MV-4-11 (cell line): ENCODE measurements around the gene OGFOD2.
A peak's percentile ranks its signal among the peaks of the same experiment; 100 is the strongest.

Experiments used
- DNase-seq: peaks from one replicate; lab custom pipeline; 2025; lab: John Stamatoyannopoulos, UW

OGFOD2 gene

DNA sequence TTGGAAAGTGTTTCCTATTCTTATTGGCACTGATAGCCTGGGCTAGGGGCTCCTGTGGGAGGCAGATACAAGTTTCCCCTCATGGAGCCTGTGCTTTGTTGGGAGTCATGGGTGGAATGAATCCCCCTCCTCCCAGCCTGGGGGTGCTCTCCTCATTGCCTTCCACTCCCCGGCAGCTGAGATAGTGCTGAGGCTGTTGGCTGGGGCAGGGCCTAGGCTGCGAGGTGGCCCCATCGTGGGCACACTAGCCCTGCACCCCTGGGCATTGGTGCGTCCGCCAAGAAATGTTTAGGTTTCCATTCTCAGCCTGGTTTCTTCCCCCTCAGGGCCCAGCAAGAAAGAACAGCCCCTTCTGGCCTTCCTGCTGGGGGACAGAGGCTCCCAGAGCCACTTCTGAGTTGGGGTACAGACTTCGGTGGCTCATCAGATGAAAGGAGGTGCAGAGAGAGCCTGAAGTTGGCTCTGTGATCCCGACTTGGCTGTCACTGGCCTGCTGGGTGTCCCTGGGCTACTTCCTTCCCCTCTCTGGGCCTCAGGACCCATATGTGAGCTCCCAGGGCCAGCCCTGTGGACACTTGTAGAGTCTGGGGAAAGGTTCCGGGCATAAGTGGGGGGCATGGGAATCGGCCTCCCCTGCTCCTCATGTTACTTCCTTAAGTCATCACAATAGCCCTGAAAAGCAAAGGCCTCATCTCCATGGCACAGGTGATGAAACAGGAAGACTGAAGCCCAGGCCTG, 2.8 kb downstream of the OGFOD2 start:
- DNase-seq = no peak

DNA sequence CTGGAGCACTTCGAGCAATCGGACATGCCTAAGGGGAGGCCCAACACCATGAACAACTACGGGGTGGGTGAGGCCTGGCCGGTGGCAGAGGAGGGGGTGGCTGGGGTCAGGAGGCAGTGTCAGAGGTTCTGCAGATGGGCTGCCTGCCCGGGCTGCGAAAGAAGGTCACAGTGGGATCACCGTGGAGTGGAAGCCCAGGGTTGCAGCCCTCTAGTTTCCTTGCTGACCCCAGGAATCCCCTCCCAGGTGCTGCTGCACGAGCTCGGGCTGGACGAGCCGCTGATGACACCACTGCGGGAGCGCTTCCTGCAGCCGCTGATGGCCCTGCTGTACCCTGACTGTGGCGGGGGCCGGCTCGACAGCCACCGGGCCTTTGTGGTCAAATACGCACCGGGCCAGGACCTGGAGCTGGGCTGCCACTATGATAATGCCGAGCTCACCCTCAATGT, 3.5 kb downstream of the OGFOD2 start:
- no peak for DNase-seq

DNA sequence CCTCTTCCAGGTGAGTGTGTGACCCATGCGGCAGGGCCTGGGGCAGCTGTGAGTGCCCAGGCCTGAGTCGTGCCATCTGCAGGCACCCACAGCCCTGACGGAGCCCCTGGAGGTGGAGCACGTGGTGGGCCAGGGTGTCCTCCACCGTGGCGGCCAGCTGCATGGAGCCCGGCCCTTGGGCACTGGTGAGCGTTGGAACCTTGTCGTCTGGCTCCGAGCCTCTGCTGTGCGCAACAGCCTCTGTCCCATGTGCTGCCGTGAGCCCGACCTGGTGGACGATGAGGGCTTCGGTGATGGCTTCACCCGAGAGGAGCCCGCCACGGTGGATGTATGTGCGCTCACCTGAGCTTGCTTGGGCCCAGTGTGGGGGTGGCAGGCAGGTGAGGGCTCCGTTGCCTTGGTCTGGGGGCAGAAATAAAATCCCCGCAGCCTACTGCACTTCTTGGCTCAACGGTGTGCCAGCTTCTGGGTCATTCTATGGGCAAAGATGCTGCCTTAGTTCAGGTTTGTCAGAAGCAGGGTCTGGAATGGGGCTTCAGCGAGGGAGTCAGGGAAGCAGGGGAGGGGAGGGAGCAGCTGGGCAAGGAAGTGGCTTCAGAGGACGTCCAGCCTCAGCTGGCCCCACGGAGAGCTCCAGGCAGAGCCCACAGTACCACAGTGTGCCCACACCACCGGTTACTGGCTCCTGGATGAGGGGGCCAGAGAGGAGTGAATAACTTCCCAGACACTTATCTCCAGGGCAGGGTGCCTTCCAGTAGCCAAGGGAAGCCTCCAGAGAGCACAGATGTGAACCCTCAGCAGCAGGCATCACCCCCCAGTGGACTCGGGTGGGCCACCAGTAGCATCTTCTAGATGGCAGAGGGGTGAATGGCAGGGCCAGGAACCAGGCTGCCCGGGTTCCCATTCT, 4.2 kb downstream of the OGFOD2 start:
- no peak for DNase-seq

DNA sequence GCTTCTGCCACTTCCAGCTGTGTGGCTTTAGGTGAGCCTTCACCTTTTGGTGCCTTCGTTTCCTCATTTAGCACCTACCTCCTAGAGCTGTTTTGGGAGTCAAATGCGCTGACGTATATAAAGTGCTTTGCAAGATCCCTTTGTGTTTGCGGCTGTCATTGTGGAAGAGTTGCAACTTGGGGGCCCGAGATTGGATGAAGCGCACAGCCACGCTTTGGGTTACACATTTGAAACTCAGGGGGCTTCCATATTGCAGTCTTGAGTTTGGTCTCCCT, 4.8 kb downstream of the OGFOD2 start:
- DNase-seq = no peak

DNA sequence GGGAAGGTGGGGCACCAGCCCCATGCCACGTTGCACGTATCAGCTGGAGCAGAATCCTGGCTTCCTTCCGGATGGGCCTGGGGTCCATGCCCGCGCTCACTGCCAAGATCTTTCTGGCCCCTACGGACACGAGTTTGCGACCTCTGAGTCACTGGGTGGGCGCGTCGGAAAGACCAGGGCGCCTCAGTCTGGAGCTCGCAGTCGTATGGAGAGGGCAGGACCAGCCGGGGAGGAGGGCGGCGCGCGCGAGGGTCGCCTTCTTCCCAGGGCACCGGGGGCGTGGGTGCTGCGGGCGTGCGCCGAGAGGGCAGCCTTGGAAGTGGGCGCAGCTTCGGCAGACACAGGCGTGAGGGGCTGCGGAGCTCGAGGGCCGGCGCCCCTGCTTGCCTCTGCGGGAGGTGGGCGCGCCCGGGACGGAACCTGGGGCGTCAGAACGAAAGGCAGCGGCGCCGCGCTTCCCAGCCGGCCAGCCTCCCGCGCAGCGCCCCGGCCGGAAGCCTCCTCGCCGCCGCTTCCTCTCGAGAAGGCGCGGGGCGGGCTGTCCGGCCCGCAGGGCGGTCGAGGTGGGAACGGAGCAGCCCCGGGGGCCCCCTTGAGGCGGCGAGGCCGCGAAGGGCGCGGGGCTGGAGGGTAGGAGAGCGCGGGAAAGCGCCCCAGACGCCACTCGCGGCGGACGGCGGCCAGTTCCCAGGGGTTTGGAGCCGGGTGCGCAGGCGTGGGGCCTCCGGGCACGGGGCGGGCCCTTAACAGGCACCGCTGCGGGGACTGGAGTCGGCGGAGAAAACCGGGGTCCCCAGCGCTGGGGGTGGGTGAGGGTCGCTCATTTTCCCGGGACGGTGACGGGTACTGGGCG, 5.4 kb downstream of the OGFOD2 start, which contains the start of gene ARL6IP4:
ARL6IP4 (plus strand) TSS at position 499 of the 853 bp plus-strand sequence. CDS start 459 bp downstream, outside the sequence.
- peak; percentile 29 for DNase-seq

DNA sequence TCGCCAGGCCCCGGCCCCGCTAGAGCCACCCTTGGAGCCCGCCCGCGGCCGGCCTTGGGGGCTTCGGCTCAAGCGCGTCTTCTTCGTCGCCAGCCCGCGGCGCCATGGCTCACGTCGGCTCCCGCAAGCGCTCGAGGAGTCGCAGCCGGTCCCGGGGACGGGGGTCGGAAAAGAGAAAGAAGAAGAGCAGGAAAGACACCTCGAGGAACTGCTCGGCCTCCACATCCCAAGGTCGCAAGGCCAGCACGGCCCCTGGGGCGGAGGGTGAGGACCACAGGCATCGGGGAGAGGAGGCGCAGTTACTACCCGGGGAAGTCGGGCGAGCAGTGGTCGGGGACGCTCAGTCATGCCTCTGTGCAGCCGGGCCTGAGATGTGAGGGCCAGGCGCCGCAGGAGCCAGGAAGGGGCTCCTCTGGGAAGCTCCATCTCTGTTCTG, 6.0 kb downstream of the OGFOD2 start:
- no peak for DNase-seq

DNA sequence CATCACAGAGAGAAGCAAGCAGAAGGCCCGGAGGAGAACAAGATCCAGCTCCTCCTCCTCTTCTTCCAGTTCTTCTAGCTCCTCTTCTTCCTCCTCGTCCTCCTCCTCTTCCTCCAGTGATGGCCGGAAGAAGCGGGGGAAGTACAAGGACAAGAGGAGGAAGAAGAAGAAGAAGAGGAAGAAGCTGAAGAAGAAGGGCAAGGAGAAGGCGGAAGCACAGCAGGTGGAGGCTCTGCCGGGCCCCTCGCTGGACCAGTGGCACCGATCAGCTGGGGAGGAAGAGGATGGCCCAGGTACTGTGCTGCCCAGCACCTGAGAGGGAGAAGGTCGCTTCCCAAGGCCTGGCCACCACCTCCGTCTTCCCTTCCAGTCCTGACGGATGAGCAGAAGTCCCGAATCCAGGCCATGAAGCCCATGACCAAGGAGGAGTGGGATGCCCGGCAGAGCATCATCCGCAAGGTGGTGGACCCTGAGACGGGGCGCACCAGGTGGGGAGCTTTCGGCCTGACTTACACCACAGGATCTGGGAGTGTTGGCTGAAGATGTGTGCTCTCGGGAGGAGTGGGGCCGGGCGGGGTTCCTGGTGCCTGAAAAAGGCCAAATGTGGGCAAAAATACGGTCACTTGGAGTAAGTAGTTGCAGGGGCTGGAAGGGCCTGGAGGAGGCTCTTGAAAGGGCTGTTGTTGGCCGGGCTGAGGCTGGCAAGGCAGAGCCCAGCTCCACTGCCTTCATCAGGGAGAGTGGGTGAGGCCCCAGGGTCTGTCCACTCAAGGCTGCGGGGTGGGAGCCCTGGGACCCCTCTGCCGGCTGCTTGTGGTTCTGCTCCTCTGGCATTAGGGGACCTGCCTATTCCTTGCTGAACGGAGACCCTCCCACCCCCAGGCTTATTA, 6.8 kb downstream of the OGFOD2 start:
- DNase-seq = peak; percentile 27

DNA sequence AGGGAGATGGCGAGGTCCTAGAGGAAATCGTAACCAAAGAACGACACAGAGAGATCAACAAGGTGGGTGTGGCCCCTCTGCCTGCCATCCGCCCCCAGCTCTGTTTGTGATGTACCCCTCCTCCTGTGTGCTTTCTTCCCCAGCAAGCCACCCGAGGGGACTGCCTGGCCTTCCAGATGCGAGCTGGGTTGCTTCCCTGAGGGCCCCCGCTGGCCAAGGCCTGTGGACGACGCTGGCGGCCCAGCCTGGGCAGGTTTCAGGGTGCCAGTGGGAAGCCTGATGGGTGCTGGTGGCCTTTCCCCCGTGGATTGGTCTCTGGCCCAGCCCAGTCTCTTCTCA, 7.4 kb downstream of the OGFOD2 start:
- DNase-seq = no peak

DNA sequence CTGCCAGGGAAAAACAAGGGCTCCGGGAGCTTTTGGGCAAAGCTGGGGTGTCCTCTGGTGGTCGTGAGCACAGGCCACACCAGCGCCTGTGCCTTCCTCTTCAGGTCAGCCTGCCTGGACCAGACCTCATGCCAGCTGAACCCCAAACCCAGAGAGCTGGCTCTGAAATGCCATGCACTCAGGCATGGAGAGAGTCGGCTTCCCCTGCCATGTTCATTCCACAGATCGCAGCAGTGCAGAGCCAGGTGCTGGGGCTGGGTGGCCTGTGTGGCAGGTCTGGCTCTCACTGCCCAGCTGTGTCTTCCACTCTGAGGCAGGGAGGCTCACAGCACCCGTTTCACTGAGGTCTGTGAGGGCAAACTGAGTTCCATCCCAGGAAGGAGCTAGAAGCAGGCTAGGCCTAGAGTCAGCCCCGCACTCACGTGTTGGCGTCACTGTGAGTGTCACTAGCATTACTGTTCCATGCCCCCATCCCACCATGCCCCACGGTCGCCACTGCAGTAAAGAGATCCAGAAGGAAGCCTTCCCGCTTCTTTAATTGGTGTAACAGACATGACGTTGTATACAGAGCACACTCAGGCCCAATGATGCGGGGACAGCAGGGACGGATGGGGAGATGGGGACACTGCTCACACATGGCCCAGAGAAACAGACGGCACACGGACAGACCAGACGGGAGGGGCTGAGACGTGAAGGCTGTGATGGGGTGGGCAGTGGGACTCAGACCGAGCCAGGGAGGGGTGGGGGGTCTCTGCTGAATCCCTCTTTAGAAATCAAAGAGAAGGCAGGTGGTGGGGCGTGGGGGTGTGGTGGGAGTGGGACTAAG, 8.1 kb downstream of the OGFOD2 start:
- no peak for DNase-seq

DNA sequence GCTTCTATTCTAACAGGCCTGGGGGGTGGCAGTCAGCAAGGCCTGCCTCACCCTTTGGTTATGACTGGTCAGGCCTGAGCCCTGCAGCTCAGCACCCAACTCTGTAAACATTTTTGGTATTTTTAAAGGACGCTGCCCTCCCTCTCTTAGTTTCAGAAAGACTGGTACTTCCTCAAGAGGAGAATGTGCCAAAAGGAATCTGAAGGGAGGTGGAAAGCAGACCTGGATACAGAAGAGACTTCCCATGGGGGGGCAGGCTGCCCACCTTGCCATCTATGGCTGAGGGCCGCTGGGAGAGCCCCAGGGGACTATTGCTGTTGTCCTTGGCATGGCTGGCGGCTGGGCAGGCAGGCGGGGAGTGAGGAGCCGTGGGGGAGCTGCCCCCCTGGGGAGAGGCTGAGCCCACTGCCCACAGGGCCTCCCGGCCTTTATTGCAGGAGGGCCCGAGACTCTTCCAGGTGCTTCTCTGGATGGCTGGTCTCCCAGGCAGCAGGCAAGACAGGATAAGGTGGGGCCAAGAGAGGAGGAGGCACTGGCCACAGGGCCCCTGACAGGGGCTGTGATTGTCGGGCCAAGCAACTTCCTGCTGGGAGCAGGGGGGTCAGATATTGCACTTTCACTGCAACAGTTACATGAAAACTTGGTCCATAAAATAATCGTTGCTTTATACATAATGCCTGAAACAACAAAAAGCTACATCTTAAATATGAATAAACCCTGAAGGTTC, 8.9 kb downstream of the OGFOD2 start:
- DNase-seq = no peak

DNA sequence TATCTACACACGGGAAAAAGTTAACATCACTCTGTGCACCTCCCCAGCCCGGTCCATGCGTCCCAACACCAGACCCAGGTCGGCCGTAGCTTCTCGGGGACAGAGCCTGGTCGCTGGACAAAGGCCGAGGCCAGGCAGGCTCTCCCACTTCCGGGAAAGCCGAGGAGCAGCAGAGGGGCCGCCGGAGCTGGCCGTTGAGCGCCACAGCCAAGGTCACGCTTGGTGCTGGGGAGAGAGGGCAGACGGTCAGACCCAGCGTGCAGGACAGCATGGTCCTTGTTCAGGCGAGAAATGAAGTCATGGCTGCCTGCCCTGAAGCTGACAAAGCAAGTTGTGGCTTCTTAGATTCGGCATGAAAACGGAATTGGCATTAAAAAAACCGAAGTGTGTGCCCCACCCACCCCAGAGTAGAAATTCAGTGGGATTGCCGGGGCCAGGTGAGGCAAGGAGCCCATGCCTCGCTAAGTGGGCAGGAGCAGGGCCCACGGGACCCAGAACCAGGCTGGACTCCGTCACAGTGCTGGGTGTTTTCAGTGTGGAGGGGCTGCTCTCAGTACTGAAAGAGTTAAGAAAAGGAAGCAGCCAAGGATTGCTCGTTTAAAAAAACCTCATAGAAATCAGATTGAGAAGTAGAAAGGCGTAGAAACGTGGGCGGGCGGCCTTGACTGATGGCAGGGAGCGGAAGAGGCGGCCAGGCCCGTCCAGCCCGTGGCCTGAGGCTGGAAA, 9.7 kb downstream of the OGFOD2 start:
- no peak for DNase-seq

DNA sequence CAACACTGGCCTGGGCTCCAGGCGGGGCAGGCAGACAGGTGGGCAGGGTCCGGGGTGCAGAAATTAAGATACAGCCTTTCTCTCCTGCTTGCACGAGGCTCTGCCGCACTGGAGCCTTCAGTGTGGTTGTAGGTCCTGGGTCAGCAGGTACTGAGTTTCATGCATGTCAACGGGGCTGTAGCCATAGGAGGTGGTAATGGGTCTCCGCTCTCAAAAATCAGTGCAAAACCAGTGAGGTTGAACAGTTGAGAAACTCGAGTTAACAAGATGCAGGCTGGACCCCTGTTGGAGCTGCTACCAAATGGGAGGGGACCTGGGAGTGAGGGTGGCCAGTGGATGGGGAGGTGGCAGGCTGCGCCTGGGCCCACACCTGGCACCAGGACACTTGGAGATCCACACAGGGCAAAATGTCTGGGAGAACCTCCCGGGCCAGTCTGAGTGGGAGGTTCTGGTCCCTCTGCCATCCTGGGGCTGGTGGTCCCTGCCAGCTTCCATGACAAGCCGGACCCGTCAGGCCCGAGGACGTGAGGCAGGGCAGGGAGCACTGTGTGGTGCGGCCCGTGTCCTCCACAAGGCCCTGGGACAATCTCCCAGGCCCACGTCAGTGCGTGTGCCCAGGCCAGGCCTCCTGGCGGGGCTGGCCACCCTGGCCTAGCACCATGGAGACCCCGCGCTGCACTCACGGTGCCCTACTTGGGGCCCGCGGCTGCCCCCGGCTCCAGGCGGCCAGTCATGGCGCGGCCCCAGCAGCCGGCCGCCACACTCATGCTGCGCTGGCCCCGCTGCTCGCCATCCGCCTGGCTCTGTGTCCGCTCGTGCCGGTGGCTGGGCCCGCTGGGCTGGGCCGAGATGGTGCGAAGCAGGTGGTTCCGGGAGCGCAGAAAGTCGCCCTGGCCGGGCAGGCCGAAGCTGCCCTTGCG, 10.6 kb downstream of the OGFOD2 start:
- no peak for DNase-seq

DNA sequence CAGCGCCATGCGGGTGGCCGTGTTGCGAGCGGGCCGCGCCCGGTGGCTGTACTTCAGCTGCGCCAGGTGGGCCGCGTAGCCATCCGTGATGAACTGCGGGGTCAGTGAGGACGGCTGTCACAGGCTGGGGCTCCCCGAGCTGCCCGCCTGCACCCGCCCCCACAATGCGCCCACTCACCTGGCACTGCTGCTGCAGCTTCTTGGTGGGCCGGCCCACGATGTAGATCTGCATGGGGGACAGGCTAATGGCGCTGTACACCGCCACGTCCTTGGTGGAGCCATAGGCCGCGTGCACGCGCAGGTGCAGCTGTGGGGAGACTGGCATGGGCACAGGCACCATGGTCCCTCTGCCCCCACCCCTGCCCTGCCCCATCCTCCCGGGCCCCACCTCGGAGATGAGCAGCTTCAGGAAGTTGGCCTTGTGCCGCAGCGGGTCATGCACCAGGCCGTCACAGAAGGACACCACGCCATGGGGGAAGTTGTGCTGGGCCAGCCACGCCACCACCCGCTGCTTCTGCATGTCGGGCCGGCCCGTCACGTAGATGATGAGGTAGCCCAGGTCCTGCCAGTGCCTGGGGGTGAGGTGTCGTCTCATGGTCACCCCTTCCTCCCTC, 11.3 kb downstream of the OGFOD2 start:
- DNase-seq = no peak

DNA sequence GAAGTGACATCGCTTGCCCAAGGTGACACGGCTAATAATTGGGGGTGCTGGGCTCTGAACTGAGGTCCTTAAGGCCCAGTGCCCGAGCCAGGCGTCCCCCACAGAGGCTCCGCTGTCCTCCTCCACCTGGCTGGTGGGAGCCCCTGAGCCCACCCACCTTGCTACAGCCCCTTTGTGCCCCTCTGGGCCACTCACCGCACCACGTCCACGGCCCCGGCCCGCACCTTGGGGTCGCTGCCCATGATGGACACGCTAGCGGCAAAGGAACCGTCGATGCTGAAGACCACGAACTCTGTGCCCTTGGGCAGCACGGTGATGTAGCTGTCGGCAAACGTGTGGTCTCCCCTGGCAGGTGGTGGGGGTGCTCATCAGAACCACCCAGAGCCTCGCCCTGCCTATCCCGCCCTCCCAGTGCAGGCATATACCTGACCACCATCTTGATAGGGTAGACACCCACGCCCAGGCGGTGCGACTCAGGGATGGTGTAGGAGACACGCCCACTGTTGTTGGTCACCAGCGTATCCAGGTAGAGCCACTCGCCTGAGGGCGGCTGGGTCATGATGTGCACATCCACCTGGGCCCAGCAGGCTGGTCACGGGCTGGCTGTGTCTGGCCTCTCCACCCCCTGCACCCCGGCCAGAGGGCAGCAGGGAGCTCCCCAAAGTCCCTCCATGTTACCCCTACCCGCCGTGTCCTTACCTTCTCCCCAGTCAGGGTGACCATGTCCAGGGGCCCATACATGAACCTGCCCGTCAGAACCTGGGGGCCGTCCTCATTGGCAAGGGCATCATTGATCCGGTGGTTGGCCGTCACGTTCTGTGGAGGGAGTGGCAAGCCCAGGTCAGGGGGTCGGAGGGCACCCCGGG, 12.3 kb downstream of the OGFOD2 start:
- no peak for DNase-seq

DNA sequence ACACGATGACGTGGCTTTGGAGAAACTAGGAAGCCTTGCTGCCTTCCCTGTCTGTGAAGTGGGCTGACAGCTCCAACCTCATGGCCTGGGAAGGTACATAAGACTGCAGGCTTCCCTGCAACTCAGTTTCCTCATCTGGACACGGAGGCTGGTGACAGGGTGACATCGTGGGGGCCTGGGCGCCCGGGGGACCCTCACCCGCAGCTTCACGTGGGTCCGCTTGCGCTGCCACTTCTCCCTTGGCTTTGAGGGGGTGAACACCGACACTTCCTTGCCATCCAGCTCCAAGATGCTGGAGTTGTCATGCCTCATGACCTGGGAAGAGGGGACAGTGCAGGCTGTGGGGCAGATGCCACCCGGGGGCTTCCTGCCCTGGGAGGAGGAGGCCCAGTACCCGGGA, 13.0 kb downstream of the OGFOD2 start:
- no peak for DNase-seq

DNA sequence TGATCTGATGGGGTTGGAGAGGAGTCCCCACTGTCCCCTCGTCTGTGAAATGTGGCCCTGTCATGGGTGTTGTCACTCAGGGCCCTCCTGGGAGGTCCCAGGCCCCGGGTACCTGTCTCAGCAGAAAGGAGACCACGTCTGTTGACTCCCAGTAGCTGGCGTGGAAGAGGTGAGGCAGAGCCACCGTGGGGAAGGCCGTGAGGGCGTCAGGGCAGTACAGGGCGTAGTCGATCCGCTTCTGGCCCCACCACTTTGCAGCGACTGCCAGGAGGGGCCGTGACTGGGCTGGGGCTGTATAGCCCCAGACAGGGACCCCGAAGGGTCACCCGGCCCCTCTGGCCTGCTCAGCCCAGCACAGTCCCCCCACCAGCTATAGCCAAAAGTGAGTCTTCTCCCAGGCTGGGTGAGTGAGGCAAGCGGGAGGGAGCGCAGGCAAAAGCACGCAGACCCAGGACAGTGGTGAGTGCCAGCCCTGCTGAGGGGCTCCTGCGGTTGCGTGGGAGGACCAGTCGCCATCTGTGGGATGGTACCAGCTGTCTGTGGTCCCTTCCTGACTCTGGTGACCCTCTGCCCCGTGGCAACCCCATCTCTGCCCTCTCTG, 13.7 kb downstream of the OGFOD2 start:
- DNase-seq = no peak
